Liver (tissue), 9 donors: ENCODE measurements around the gene COX6B1. TPM values are rescaled to one million over a fixed set of nuclear protein-coding genes. Genes with fewer than 3 reads are reported as not detected.

ENCODE experiments used
- DNase-seq: peaks from one replicate; pipeline ENCODE4 v3.0.0-alpha.2; 2017; ENCODE audit warnings: low spot score
- H3K27ac ChIP-seq, 2 donors: one replicate each; pipeline ENCODE4 v1.7.0; 2013; ENCODE audit warnings: inconsistent platforms in 2 of 2, low read length in 2 of 2, control low read depth in 1 of 2, low read depth in 1 of 2, mild to moderate bottlenecking in 1 of 2
- H3K27me3 ChIP-seq, 4 donors: one replicate each; pipeline versions ENCODE4 v1.6.1 to v1.7.0; 2013; ENCODE audit warnings: low read length in 3 of 4, inconsistent platforms in 1 of 4, mild to moderate bottlenecking in 1 of 4, moderate library complexity in 1 of 4; ENCODE audit not compliant: control insufficient read depth in 4 of 4, insufficient read depth in 4 of 4
- H3K36me3 ChIP-seq, 4 donors: one replicate each; pipeline versions ENCODE4 v1.6.1 to v1.7.0; 2013; ENCODE audit warnings: low read length in 3 of 4, mild to moderate bottlenecking in 3 of 4, low read depth in 1 of 4, moderate library complexity in 1 of 4; ENCODE audit not compliant: control insufficient read depth in 4 of 4, insufficient read depth in 3 of 4
- H3K4me1 ChIP-seq, 4 donors: one replicate each; pipeline versions ENCODE4 v1.6.1 to v1.7.0; 2013; ENCODE audit warnings: low read length in 3 of 4, mild to moderate bottlenecking in 3 of 4, moderate library complexity in 1 of 4; ENCODE audit not compliant: control insufficient read depth in 4 of 4, insufficient read depth in 4 of 4
- H3K4me3 ChIP-seq, 3 donors: one replicate each; pipeline versions ENCODE4 v1.6.1 to v1.7.0; 2013; ENCODE audit warnings: low read length in 3 of 3, control low read depth in 1 of 3, low read depth in 1 of 3, mild to moderate bottlenecking in 1 of 3
- H3K9ac ChIP-seq, 2 donors: one replicate each; pipeline ENCODE4 v1.7.0; 2013; ENCODE audit warnings: low read length in 2 of 2, mild to moderate bottlenecking in 2 of 2, moderate library complexity in 2 of 2, control low read depth in 1 of 2, low read depth in 1 of 2
- H3K9me3 ChIP-seq, 4 donors: one replicate each; pipeline versions ENCODE4 v1.6.1 to v1.7.0; 2013; ENCODE audit warnings: low read length in 3 of 4; ENCODE audit not compliant: control insufficient read depth in 4 of 4
- EGR1 ChIP-seq, 2 donors: IDR thresholded peaks; 2 replicates each; pipeline ENCODE4 v1.6.1; 2016 to 2018; ENCODE audit warnings: antibody characterized with exemption in 2 of 2, low read depth in 2 of 2
- FOXA1 ChIP-seq: IDR thresholded peaks from 2 replicates; pipeline ENCODE4 v1.6.1; 2016; ENCODE audit warnings: antibody characterized with exemption
- FOXA2 ChIP-seq: IDR thresholded peaks from 2 replicates; pipeline ENCODE4 v1.6.1; 2016; ENCODE audit warnings: antibody characterized with exemption
- GABPA ChIP-seq, 2 donors: IDR thresholded peaks in 1 of 2; conservative IDR thresholded peaks in 1 of 2; 2 replicates each; pipeline ENCODE4 v1.6.1; 2016; ENCODE audit warnings: antibody characterized with exemption in 2 of 2, mild to moderate bottlenecking in 1 of 2, moderate library complexity in 1 of 2
- HNF4A ChIP-seq, 2 donors: conservative IDR thresholded peaks; 2 replicates each; pipeline ENCODE4 v1.6.1; 2016; ENCODE audit warnings: antibody characterized with exemption in 2 of 2, mild to moderate bottlenecking in 2 of 2
- HNF4G ChIP-seq: IDR thresholded peaks from 2 replicates; pipeline ENCODE4 v1.6.1; 2016; ENCODE audit warnings: antibody characterized with exemption
- JUND ChIP-seq, 2 donors: IDR thresholded peaks; 2 replicates each; pipeline ENCODE4 v1.6.1; 2016; ENCODE audit warnings: antibody characterized with exemption in 2 of 2
- NR2F2 ChIP-seq: IDR thresholded peaks from 2 replicates; pipeline ENCODE4 v1.6.1; 2016; ENCODE audit warnings: antibody characterized with exemption
- RAD21 ChIP-seq, 2 donors: IDR thresholded peaks; 2 replicates each; pipeline ENCODE4 v1.6.1; 2016; ENCODE audit warnings: antibody characterized with exemption in 2 of 2, mild to moderate bottlenecking in 2 of 2
- RXRA ChIP-seq, 2 donors: IDR thresholded peaks; 2 replicates each; pipeline ENCODE4 v1.6.1; 2017 to 2018; ENCODE audit warnings: antibody characterized with exemption in 2 of 2, mild to moderate bottlenecking in 1 of 2
- SP1 ChIP-seq: IDR thresholded peaks from 2 replicates; pipeline ENCODE4 v1.6.1; 2018; ENCODE audit warnings: antibody characterized with exemption, mild to moderate bottlenecking
- TAF1 ChIP-seq: conservative IDR thresholded peaks from 2 replicates; pipeline ENCODE4 v1.6.1; 2016; ENCODE audit warnings: antibody characterized with exemption, mild to moderate bottlenecking
- YY1 ChIP-seq: IDR thresholded peaks from 2 replicates; pipeline ENCODE4 v1.6.1; 2016; ENCODE audit warnings: antibody characterized with exemption, mild to moderate bottlenecking
- WGBS: extraction: QIAGEN DNeasy Blood & Tissue Kit; methylation state at CpG from one replicate; pipeline ENCODE4 v1.1.7; 2013; 5-methylcytosine and 5-hydroxymethylcytosine counted together
- polyA plus RNA-seq, 2 donors: library from polyadenylated mRNA; stranded (reverse) in 1 of 2; unstranded in 1 of 2; fragments of 200-250 nt in 1 of 2; fragments of >200 nt in 1 of 2; fragmentation: Nextera tagmentation in 1 of 2; extraction: Ambion mirVana in 1 of 2; gene quantifications; one replicate each; pipeline versions ENCODE4 v1.2.1 to v1.2.3, GENCODE V29; 2013 to 2015
- total RNA-seq, 2 donors: library from RNA; depleted of rRNA; stranded (reverse); fragments of >200 nt; gene quantifications; one replicate each; pipeline ENCODE4 v1.2.3, GENCODE V29; 2014
- TF ChIP-seq, protein P1 (sequence below): IDR thresholded peaks from 2 replicates; pipeline ENCODE4 v1.6.1; 2016; ENCODE audit warnings: antibody characterized with exemption, mild to moderate bottlenecking
- TF ChIP-seq, protein P2 (sequence below): fragments of 150-350 bp; IDR thresholded peaks from 2 replicates; pipeline ENCODE4 v1.5.1; 2017; ENCODE audit warnings: improper control_type of control experiment, low read depth, low read length; ENCODE audit not compliant: missing input control
- TF ChIP-seq, protein P3 (sequence below): IDR thresholded peaks from 2 replicates; pipeline ENCODE4 v1.6.1; 2016; ENCODE audit warnings: antibody characterized with exemption
- TF ChIP-seq, protein P4 (sequence below): IDR thresholded peaks from 2 replicates; pipeline ENCODE4 v1.6.1; 2016; ENCODE audit warnings: antibody characterized with exemption
- TF ChIP-seq, protein P5 (sequence below): IDR thresholded peaks from 2 replicates; pipeline ENCODE4 v1.6.1; 2016; ENCODE audit warnings: antibody characterized with exemption
- donor health status: healthy.
- donor health status: healthy.
- donor health status: healthy.
- donor health status: healthy.
- donor health status: healthy.

The COX6B1 gene
- total and polyA plus RNA-seq, 4 donors, result 139 to 518 (median 321) TPM

DNA sequence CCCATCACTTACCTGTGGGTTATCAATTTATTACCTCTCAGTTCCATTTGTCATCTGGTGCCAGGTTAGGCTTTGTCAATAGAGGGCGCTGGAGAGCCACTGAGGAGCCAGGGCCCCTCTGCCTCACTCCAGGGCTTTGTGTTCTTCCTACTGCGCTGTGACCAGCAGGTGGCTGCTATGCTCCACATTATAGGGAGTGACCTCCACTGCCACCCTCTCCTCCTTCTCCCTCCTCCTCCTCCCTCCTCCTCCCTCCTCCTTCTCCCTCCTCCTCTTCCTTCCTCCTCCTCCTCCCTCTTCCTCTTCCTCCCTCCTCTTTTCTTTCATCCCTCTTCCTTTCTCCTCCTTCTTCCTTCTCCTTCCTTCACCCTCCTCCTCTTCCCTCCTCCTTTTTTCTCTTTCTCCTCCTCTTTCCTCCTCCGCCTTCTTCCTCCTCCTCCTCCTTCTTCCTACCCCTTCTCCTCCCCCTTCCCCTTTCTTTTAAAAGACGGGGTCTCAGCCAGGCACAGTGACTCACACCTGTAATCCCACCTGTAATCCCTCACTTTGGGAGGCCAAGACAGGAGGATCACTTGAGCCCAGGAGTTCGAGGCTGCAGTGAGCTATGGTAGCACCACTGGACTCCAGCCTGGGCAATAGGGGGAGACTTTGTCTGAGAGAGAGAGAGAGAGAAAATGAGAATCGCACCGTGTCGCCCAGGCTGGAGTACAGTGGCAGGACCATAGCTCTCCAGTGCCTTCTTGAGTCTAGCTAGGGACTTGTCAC, 45.9 kb downstream of the COX6B1 start (continued):
- TF ChIP-seq, protein P1, sequence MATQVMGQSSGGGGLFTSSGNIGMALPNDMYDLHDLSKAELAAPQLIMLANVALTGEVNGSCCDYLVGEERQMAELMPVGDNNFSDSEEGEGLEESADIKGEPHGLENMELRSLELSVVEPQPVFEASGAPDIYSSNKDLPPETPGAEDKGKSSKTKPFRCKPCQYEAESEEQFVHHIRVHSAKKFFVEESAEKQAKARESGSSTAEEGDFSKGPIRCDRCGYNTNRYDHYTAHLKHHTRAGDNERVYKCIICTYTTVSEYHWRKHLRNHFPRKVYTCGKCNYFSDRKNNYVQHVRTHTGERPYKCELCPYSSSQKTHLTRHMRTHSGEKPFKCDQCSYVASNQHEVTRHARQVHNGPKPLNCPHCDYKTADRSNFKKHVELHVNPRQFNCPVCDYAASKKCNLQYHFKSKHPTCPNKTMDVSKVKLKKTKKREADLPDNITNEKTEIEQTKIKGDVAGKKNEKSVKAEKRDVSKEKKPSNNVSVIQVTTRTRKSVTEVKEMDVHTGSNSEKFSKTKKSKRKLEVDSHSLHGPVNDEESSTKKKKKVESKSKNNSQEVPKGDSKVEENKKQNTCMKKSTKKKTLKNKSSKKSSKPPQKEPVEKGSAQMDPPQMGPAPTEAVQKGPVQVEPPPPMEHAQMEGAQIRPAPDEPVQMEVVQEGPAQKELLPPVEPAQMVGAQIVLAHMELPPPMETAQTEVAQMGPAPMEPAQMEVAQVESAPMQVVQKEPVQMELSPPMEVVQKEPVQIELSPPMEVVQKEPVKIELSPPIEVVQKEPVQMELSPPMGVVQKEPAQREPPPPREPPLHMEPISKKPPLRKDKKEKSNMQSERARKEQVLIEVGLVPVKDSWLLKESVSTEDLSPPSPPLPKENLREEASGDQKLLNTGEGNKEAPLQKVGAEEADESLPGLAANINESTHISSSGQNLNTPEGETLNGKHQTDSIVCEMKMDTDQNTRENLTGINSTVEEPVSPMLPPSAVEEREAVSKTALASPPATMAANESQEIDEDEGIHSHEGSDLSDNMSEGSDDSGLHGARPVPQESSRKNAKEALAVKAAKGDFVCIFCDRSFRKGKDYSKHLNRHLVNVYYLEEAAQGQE, result peak; percentile 21

DNA sequence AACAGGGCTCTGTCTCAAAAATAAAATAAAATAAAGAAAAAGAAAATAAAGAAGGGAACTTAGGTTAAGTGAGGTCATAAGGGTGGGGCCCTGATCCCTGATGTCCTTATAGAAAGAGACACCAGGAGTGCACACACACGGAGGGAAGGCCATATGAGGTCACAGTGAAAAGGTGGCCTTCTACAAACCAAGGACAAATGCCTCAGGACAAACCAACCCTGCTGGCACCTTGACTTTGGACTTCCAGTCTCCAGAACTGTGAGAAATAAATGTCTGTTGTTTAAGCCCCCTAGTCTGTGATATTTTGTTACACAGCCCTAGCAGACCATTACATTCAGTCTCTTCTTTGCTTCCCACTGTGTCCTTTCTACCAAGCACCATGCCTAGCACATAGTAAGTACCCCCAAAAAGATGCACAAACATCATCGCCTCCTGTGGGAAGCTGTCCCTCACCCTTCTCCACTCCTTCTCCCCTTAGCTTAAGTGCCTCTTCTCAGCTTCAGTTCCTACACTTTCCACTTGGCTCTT, 47.8 kb downstream of the COX6B1 start:
- Histone ChIP-seq H3K36me3 (no peaks in the 10 kb centered on the region), H3K9ac (no peak overlapping the region), H3K9me3 (no peaks in the 10 kb centered on the region), H3K27me3 (no peaks in the 10 kb centered on the region), H3K27ac (no peak overlapping the region), H3K4me1 (no peaks in the 10 kb centered on the region), H3K4me3 (no peak overlapping the region)
- TF ChIP-seq FOXA2 (no peak), FOXA1 (no peak), NR2F2 (no peak), HNF4A (conservative IDR thresholded peaks at IDR 0.05) (no peak), RXRA (IDR thresholded peaks at IDR 0.05) (no peak), TAF1 (no peak), RAD21 (IDR thresholded peaks at IDR 0.05) (no peak), YY1 (no peak), EGR1 (IDR thresholded peaks at IDR 0.05; ENCODE audit: low read depth in 2 of 2) (no peak), JUND (IDR thresholded peaks at IDR 0.05) (no peak), SP1 (no peak), GABPA (IDR thresholded peaks at IDR 0.05 in 1 of 2, conservative IDR thresholded peaks at IDR 0.05 in 1 of 2) (no peak), HNF4G (no peak)
- TF ChIP-seq, protein P2, sequence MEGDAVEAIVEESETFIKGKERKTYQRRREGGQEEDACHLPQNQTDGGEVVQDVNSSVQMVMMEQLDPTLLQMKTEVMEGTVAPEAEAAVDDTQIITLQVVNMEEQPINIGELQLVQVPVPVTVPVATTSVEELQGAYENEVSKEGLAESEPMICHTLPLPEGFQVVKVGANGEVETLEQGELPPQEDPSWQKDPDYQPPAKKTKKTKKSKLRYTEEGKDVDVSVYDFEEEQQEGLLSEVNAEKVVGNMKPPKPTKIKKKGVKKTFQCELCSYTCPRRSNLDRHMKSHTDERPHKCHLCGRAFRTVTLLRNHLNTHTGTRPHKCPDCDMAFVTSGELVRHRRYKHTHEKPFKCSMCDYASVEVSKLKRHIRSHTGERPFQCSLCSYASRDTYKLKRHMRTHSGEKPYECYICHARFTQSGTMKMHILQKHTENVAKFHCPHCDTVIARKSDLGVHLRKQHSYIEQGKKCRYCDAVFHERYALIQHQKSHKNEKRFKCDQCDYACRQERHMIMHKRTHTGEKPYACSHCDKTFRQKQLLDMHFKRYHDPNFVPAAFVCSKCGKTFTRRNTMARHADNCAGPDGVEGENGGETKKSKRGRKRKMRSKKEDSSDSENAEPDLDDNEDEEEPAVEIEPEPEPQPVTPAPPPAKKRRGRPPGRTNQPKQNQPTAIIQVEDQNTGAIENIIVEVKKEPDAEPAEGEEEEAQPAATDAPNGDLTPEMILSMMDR, result no peak
- TF ChIP-seq, protein P3, sequence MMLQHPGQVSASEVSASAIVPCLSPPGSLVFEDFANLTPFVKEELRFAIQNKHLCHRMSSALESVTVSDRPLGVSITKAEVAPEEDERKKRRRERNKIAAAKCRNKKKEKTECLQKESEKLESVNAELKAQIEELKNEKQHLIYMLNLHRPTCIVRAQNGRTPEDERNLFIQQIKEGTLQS, result no peak
- TF ChIP-seq, protein P4, sequence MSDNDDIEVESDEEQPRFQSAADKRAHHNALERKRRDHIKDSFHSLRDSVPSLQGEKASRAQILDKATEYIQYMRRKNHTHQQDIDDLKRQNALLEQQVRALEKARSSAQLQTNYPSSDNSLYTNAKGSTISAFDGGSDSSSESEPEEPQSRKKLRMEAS, result no peak
- TF ChIP-seq, protein P5, sequence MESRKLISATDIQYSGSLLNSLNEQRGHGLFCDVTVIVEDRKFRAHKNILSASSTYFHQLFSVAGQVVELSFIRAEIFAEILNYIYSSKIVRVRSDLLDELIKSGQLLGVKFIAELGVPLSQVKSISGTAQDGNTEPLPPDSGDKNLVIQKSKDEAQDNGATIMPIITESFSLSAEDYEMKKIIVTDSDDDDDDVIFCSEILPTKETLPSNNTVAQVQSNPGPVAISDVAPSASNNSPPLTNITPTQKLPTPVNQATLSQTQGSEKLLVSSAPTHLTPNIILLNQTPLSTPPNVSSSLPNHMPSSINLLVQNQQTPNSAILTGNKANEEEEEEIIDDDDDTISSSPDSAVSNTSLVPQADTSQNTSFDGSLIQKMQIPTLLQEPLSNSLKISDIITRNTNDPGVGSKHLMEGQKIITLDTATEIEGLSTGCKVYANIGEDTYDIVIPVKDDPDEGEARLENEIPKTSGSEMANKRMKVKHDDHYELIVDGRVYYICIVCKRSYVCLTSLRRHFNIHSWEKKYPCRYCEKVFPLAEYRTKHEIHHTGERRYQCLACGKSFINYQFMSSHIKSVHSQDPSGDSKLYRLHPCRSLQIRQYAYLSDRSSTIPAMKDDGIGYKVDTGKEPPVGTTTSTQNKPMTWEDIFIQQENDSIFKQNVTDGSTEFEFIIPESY, result no peak
- TF ChIP-seq, protein P1, result no peak
- 82% methylated on average over 2 of the region's 2 CpGs for WGBS
- DNase-seq, result no peak
